Type B pancreatic cell (in vitro differentiated cells): ENCODE results near the gene CDH2. TPM values are rescaled to one million over a fixed set of nuclear protein-coding genes. Genes with fewer than 3 reads are reported as not detected.

Source experiments
- DNase-seq: peaks from one replicate; pipeline ENCODE4 v3.0.0; 2021; ENCODE audit warnings: mixed read lengths; ENCODE audit not compliant: unreplicated experiment; ENCODE audit errors: extremely low spot score
- H3K27ac Mint-ChIP-seq: 2 replicates; pipeline ENCODE4 v1.8.0; 2021; ENCODE audit warnings: mild to moderate bottlenecking, mixed read lengths
- H3K27me3 Mint-ChIP-seq: 2 replicates; pipeline ENCODE4 v1.8.0; 2021; ENCODE audit warnings: mixed read lengths
- H3K36me3 Mint-ChIP-seq: 2 replicates; pipeline ENCODE4 v1.8.0; 2021; ENCODE audit warnings: mixed read lengths
- H3K4me1 Mint-ChIP-seq: one replicate; pipeline ENCODE4 v1.8.0; 2021; ENCODE audit warnings: mixed read lengths; ENCODE audit not compliant: unreplicated experiment
- H3K4me3 Mint-ChIP-seq: 2 replicates; pipeline ENCODE4 v1.8.0; 2021; ENCODE audit warnings: mild to moderate bottlenecking, mixed read lengths
- H3K9me3 Mint-ChIP-seq: 2 replicates; pipeline ENCODE4 v1.8.0; 2021; ENCODE audit warnings: mixed read lengths
- CTCF ChIP-seq: fragments of 200-600 bp; sonication (generic); conservative IDR thresholded peaks from 2 replicates; pipeline ENCODE4 v1.5.0; 2021; ENCODE audit warnings: antibody characterized with exemption, mild to moderate bottlenecking
- total RNA-seq: library from RNA; stranded (reverse); gene quantifications from 2 replicates; pipeline ENCODE4 v1.2.1, GENCODE V29; 2021; ENCODE audit warnings: low replicate concordance

The CDH2 gene
- total RNA-seq, 1 donor from 2014 or later, result 145 TPM

DNA sequence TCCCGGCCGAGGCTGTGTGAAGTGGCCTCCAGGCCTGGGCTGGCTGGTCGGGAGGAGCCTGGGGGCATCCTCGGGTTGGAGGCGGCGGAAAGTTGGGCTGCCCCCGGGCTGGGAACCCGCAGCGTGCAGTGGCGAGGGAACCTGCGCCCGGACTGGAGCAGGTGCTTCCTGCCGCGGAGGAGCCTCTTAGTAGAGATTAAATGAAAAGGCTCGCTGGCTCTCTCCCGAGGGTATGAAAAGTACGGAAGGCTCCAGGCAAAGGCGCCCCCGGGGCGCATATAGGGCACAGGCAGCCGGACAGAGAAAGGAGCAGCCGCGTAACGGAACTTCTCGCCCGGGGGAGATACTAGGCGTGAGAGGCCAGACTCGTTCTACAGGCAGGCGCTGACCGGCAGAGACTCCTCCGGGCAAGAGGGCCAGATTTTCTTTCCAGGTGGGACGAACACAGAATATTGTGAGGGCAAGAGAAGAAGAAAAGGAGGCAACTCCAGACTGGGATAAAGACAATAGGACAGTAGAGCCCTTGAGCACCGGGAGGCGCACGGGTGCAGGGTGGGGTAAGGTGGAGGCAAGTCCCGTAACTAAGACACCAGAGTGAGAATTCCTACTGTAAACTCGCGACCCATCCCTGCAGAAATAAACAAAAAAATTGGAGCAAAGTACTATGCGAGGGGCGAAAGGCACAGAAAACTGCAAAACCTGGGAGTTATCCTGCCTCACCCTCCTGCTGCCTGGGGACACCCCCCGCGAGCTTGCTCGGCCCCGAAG, 816 bp downstream of the CDH2 start:
- no peak for TF ChIP-seq CTCF
- Mint-ChIP-seq H3K27ac (peak overlapping the region; percentile 88), H3K36me3 (no peaks in the 10 kb centered on the region), H3K27me3 (peaks cover 41% of the 10 kb centered on the region), H3K4me1 (peaks cover 14% of the 10 kb centered on the region), H3K4me3 (peak overlapping the region; percentile 97), H3K9me3 (no peaks in the 10 kb centered on the region)
- DNase-seq, result no peak

DNA sequence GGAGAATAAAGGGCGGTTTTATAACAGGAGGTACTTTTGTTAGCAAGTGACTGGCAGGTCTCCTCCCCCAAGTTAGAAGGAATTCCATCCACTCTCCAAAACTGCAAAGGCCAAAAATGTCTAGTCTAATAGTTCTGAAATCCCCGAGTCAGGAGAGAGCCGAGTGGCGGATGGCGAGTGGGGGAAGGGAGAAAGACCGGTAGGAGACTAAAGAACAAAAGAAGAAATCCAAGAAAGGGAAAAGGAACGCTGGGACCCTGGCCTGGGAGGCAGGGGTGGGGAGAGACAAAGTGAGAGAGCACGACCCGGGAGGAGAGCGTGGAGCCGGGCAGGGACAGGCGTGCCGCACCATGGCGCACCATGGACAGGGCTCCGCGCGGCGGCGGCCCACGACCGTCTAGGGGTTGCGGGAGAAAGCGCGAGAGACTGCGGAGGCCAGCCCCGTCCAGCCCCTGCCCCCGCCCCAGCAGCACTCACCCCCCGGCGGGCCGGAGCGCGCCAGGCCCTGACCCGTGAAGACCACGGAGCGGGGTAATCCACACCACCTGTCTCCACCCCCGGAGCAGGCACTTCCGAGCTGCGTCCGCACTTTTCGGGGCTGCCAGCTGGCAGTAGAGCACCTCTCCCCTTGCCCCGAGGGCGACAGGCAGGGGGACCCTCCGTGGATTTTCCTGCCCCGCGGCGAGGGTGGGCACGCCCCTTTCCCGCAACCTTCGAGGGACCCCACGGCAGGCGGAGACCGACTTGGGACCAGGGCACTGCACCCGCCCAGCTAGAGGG, 1.6 kb downstream of the CDH2 start:
- H3K27ac Mint-ChIP-seq, result peak overlapping the region; percentile 67
- H3K9me3 Mint-ChIP-seq, result no peaks in the 10 kb centered on the region
- peaks cover 14% of the 10 kb centered on the region for H3K4me1 Mint-ChIP-seq
- DNase-seq, result peak; percentile 79
- peak overlapping the region; percentile 97 for H3K4me3 Mint-ChIP-seq
- TF ChIP-seq CTCF, result no peak
- peaks cover 34% of the 10 kb centered on the region for H3K27me3 Mint-ChIP-seq
- H3K36me3 Mint-ChIP-seq, result no peaks in the 10 kb centered on the region

GRCh38 chr18:28174181-28174905, 2.6 kb downstream of the CDH2 start:
- peak overlapping the region; percentile 97 for H3K4me3 Mint-ChIP-seq
- H3K27ac Mint-ChIP-seq, result peak overlapping the region; percentile 67
- no peak for TF ChIP-seq CTCF
- no peaks in the 10 kb centered on the region for H3K36me3 Mint-ChIP-seq
- H3K27me3 Mint-ChIP-seq, result peaks cover 27% of the 10 kb centered on the region
- no peak for DNase-seq
- H3K4me1 Mint-ChIP-seq, result peaks cover 19% of the 10 kb centered on the region
- H3K9me3 Mint-ChIP-seq, result no peaks in the 10 kb centered on the region

DNA sequence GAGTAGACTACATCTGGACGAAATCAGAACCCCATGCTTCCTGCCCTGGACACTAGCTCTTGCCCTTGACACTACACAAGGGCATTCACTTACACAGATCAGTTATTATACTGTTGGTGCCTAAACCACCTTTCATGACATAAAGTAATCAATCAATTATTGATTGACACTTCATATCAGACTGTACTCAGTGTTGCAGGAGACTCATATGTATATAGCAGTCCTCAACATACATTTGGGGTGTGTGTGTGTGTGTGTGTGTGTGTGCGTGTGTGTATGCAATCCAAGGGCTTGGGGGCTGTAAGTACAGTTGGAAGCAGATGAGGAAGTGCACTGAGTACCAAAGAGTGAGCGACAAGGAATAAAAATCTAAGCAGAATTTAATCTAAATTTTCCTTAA, 5.1 kb downstream of the CDH2 start:
- H3K27me3 Mint-ChIP-seq, result peaks cover 19% of the 10 kb centered on the region
- H3K4me3 Mint-ChIP-seq, result peak overlapping the region; percentile 60
- no peak for DNase-seq
- no peaks in the 10 kb centered on the region for H3K9me3 Mint-ChIP-seq
- H3K4me1 Mint-ChIP-seq, result peaks cover 24% of the 10 kb centered on the region
- H3K36me3 Mint-ChIP-seq, result no peaks in the 10 kb centered on the region
- H3K27ac Mint-ChIP-seq, result no peak overlapping the region
- no peak for TF ChIP-seq CTCF

DNA sequence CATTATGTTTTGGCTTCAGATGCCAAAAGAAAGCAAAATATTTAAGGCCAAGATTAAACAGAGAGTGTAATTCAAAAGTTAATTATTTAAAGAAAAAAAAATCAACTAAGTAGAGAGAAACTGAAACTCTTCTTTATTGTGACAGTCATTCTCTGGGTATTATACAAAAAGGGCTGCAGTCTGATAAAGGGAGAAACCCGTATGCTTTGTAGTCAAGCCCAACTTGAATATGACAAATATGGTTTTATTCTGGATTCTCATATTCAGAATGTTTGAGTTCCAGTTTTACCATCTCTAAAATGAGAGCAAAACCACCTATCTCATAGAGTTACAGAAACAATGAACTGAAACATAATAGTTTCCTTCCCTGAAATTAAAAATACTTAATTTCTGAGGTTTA, 8.2 kb downstream of the CDH2 start:
- no peak overlapping the region for H3K27ac Mint-ChIP-seq
- peaks cover 18% of the 10 kb centered on the region for H3K4me1 Mint-ChIP-seq
- TF ChIP-seq CTCF, result no peak
- H3K9me3 Mint-ChIP-seq, result no peaks in the 10 kb centered on the region
- no peaks in the 10 kb centered on the region for H3K36me3 Mint-ChIP-seq
- no peak overlapping the region for H3K4me3 Mint-ChIP-seq
- no peaks in the 10 kb centered on the region for H3K27me3 Mint-ChIP-seq
- no peak for DNase-seq
